GM18873 (cell line): ENCODE results near the gene KCNC1.
A peak's percentile ranks its signal among the peaks of the same experiment; 100 is the strongest.

Source experiments
- ATAC-seq: cut with Tn5 transposase; IDR thresholded peaks from one replicate; pipeline ENCODE4 v1.9.1; 2021; ENCODE audit warnings: mild to moderate bottlenecking, moderate library complexity, moderate number of reproducible peaks; ENCODE audit not compliant: unreplicated experiment, low FRiP score

KCNC1 gene

DNA sequence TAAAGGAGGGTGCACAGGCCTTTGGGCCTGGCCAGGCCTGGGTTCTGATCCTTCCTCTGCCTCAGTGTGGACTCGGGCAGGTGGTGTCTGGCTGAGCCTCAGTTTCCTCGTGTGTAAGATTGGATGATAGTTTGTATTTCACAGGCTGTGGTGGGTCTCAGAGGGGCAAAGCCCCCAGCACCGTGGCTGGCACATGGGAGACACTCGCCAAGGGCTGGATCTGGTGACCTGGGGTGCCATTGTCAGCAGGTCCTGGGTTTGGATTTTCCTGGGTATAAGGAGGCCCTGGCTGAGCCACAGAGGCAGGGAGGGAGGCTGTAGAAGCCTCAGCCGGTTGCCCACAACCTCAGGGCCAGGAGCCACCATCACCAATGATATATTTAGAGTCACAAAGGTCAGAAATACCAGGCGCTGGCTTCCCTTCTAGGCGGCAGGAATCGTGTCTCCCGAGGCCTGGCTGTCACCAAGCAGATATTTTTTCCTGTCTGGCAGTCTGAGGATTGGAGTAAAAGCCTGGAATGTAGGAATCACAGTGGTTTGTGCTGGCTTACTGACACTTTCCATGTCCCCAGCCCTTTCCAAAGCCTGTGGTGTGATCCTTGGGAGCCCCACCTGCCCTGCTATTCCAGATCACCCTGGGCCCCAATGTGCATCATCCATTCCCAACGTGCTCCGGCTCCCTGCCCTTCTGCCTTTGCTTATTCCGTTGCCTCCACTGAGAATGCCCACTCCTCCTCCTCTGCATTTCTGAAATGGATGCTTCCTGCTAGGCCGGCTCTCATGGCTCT is 15.6 kb downstream of the KCNC1 start:
- no peak for ATAC-seq

DNA sequence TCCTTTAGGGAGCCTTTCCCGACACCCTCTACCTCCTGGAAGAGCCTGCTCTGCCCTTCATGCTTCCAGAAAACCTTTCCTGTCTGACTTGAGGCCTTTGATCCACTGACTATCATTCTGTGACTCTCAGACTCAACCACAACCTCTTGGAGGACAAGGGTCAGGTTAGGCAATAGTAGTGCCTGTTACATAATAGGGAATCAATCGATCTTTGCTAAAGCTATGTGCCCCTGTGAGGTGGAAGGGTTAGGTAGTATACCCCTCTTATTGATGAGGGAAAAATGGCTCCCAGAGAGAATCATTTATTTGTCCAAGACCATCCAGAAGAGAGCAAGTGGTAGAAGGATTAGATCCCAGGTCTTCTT is 16.2 kb downstream of the KCNC1 start:
- no peak for ATAC-seq

DNA sequence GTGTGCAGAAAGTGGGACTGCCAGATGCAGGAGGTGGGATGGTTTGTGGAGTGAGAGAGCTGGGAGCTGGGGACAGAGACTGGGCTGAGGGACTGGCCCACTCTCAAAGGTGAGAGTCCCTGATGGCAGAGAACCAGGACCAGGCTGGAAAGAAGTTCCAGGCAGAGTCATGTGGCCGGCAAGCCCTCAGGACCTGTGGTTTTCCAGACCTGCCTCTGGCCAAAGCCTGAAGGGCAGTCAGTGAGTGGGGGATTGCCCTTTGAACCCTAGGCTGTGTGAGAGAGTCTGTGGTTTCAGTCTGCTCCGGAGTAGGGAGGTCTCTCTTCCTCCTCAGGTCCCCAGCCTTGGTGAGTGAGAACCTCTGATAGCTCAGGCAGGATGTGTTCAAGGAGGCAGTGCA is 17.0 kb downstream of the KCNC1 start:
- no peak for ATAC-seq

DNA sequence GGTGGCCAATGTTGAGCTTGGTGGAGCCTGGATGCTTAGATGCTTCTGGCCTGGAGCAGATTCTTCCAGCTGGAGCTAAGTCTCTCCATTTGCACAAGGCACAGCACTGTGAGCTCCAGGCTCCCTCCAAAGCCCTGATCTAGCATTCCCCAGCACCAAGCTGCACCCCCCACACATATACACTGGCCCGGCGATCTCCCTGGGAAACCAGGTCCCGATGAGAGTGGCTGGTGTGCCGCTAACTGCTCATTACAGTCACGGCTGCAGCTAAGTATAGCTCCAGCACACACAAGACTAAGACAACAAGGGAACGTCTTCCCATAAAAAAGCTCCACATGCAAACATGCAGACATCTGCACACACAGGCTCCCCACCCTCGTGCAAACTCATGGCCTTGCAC is 17.6 kb downstream of the KCNC1 start:
- no peak for ATAC-seq

DNA sequence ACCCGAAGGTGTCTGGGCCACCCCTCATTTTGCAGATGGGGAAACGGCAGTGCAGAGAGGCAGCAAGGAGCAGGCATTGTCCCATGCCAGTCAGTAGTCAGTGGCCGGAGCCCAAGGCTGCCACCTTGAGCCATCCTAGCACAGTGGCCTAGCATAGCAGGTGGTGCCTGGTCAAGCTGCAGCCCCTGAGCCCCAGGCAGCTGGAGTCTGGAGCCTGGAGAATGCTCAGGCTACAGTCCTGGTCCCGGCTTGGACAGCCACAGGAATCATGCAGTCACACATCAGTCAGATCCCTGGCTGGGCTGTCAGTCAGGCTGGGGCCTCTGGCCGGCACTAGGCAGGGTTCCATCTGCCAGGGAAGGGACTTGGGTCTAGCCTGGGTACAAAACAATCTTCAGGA is 18.6 kb downstream of the KCNC1 start:
- ATAC-seq = no peak

DNA sequence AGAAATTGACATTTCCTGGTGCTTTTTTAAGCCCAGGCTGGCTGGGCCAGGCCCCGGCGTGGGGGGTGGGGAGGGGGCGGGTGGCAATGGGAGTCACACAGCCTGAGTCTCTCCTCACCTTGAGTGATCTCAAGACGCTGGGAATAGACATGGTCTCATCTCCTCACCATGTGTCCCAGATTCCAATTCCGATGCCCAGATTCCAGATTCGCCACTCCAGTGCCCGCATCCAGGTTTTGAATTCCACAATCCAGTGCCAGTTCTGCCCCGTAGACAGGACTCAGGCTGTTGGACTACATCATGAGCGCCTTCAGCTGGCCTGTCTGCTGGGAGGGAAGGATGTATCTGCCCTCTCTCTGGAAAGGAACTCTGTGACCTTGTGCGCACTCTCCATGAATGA is 19.1 kb downstream of the KCNC1 start:
- no peak for ATAC-seq

DNA sequence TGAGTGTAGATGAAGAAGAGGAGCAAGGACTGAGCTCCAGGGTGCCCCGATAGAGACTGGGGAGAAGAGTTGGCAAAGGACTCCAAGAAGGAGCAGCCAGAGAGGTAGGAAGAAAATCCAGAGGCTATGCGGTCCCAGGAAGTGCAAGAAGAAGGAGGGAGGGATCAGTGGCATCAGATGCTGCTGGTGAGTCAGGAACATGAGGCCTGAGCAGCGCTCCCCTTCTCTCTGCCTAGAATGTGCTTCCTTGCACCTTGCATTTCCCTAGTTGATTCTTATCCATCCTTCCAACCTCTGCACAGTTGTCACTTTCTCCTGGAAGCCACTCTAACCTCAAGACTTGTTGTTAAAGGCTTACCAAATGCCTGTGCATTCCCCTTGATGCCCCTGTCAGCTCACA is 21.3 kb downstream of the KCNC1 start:
- ATAC-seq = no peak

DNA sequence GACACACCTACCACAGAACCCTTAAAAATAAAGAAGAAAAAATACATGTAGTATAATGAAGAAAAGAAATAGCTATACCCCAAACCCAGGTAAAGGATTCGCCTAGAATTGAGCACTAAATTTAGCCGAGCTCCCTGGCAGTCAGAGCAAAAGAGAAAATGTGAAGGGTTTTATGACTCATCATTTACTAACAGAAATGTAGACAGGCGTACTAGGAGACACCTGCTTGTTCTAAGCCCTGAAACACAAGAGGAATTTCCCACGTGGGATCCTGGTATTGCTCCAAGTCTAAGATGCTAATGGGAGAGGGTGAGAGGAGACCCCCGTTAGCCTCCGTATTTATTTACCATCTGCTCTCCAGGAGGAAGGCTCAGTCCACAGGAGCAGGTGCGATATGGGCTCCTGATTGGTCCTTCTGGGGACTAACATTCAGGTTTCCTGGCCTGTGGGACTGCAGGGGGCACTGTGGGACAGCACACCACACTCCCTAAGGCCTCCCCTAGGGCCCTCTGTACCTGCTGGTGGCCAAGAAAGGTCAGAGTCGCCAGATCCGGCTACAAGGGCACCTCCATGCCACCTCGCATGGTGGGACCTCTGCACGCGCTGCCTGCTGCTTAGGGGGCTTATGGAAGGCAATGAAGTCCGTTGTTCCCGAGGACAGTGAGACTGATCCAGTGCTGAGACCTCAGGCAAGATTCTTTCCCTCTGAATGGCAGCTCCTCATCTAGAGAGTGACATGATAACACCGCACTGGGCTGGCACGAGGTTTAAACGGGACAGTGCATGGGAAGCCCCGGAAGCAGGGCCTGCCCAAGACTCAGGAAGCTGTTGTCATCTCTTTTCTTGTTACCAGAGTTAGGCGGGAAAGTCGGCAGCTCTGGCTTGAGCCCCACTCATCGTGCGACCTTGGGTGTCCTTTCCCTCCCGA is 25.8 kb downstream of the KCNC1 start:
- peak; percentile 49 for ATAC-seq

DNA sequence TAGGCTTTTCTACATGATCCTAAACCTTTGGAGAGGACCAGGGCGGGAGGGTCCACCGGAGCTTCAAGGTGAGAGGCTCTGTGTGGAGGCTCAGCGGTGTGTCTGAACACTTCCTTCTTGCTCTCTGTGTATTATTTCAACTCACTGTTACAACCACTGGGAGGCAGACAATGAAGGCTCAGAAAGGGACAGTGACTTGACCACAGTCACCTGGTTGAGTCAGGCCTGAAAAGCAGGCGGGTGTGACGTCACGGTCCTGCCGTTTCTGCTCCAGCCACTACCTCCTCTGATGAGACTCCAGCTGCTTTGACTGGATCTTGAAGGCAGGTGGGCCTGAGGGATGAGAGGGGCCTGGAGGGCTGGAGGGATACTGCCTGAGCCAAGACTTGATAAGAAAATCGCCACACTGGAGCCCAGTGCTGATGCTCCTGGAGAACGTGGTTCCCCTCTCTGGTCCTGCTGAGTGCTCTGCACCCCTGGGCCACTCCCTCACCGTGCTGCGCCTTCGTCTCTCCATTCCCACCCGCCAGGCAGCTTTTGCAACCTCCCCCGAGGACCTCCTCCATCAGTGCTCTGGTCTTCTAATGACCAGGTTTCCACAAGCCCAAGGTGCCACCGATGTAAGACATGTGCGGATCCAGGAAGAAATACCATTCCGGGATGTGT is 27.9 kb downstream of the KCNC1 start:
- no peak for ATAC-seq

- ATAC-seq = no peak
Measured at GRCh38 chr11:17763244-17763643, 28.7 kb downstream of the KCNC1 start.

GRCh38 chr11:17763703-17764102 is 29.1 kb downstream of the KCNC1 start:
- ATAC-seq = no peak

DNA sequence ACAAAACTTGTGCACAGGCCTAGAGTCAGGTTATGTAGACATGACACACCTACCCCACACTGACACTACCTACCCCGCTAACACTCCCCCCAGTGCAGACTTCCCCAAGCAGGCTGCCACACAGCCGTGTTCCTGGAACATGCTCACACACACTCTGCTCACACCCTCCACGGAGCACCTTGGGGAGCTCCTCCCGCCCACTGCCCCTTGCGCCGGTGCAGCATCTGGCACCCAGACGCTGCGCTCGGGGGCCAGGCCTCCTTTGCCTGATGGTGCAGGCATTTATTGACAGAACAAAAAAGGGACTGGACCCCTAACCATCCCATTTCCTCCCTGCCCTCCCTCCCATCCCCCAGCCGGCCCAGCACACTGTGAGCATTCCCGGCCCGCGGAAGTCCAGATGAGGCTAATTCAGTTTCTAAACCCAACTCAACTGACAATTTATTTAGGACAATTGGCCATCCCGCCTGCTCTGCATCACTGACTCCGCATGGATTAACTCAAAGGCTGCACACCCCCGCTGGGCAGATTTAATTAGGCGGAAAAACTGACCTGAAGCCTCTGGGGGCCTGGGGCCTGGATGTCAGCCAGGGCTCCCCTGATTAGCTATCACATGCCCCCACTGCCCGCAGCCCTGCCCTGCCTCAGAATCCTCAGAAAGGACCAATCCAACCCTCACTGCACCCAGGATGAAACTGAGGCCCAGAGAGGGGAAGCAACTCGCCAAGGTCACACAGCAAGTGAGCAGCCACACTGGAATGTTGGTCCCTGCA is 30.1 kb downstream of the KCNC1 start:
- ATAC-seq = no peak

GRCh38 chr11:17765356-17766072 is 30.9 kb downstream of the KCNC1 start:
- no peak for ATAC-seq

GRCh38 chr11:17766073-17766359 is 31.4 kb downstream of the KCNC1 start:
- ATAC-seq = no peak

DNA sequence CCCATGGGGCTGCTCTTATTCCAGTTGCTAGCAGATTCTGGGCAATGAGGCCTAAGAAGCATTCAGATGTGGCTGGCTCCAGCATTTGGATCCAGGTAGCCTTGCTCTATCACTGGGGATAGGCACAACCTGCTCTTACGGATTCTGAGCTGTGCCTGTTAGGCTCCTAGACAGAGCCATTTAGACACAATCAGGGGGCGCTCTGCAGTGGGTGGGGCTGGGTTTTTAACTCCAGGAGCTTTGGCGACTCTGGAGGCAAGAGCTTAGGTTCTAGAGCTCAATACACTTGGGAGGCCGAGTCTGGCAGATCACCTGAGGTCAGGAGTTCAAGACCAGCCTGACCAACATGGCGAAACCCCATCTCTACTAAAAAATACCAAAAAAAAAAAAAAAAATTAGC is 32.0 kb downstream of the KCNC1 start:
- no peak for ATAC-seq

GRCh38 chr11:17767301-17767885 is 32.8 kb downstream of the KCNC1 start:
- ATAC-seq = no peak

DNA sequence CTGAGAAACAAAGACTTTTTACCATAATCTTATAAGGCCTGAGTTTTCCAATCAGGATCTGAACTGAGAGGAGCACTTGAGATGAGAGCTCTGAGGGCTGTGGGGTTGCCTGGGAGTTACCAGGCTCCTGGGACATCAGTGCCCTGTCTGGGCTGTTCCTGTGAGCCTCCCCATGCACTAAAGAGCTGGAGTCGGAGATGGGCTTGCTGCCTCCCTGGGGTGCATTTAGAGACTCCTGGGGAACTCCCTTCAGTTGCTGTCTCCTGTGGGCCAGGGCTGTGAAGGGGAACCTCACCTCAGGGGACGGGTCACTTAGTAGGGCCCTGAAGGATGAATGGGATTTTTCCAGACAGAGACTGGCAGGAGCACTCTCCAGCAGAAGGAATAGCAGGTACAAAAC is 33.3 kb downstream of the KCNC1 start:
- no peak for ATAC-seq

DNA sequence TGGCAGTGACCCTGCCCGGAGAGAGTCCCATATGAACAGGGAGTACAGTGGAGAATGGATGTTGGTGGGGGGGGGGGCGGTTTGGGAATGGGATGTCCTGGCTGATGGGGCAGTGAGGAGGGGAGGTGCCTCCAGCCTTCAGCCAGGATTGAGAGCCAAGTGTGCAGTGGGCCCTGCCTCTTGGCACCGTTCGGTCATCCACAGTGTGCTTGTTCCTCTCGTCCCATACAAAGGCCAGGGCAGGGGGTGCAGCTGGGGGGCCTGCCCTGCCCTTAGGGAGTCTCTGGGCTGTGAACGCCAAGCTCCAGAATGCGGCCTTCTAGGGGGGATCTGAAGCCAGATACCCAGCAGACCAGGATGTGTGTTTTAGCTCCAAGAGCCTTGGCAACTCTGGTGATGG is 34.0 kb downstream of the KCNC1 start:
- ATAC-seq = no peak

GRCh38 chr11:17769218-17769617 is 34.6 kb downstream of the KCNC1 start:
- no peak for ATAC-seq
